Hematopoietic multipotent progenitor cell (in vitro differentiated cells): ENCODE results near the gene PLXNC1. TPM values are rescaled to one million over a fixed set of nuclear protein-coding genes. Genes with fewer than 3 reads are reported as not detected.
A peak's percentile ranks its signal among the peaks of the same experiment; 100 is the strongest.

Experiments
- DNase-seq, 3 donors: peaks; one replicate each; pipeline ENCODE4 v3.0.0-alpha.2; 2011 to 2015; ENCODE audit warnings: low read depth in 2 of 3, low spot score in 2 of 3
- total RNA-seq: library from RNA; depleted of rRNA; stranded (reverse); fragments of >200 nt; gene quantifications from one replicate; pipeline ENCODE4 v1.2.3, GENCODE V29; 2012

The PLXNC1 gene
- total RNA-seq, 1 donor, result 49.8 TPM

DNA sequence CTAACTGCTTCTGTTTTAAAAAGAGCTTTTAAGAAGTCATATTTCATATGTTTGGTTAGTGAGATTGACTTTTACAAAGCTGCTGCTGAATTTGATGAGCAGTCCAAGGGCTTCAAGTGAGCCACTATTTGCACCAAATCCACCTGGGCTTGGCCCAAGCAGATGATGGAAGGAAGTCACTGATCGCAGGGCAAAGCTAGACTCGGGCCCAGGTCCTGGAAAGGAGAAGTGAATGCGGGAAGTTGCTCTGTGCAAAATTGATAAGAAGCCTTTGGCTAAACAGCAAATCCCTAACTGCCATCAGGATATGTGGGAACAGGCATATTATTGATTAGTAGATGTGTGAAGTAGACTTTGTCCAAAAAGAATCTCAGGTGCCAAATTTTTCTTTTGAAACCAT, 30.5 kb downstream of the PLXNC1 start:
- peak in 1 of 3 donors; percentile 41 for DNase-seq

DNA sequence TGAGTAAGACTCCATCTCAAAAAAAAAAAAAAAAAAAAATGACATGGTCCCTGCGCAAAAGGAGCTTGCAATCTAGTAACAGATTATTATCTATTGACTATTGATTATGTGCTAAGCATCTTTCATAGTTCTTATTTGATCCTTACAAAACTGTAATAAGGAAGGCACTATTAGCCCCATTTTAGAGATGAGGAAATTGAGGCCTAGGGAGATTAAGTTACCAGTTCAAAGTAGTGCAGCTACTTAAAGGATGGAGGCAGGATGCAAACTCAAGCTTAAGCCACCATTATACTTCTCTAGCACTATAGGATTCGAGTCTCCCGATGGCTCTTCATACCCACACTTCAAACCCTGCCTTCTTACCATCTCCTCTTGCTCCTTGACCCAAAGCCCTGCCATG, 31.3 kb downstream of the PLXNC1 start:
- no peak for DNase-seq

DNA sequence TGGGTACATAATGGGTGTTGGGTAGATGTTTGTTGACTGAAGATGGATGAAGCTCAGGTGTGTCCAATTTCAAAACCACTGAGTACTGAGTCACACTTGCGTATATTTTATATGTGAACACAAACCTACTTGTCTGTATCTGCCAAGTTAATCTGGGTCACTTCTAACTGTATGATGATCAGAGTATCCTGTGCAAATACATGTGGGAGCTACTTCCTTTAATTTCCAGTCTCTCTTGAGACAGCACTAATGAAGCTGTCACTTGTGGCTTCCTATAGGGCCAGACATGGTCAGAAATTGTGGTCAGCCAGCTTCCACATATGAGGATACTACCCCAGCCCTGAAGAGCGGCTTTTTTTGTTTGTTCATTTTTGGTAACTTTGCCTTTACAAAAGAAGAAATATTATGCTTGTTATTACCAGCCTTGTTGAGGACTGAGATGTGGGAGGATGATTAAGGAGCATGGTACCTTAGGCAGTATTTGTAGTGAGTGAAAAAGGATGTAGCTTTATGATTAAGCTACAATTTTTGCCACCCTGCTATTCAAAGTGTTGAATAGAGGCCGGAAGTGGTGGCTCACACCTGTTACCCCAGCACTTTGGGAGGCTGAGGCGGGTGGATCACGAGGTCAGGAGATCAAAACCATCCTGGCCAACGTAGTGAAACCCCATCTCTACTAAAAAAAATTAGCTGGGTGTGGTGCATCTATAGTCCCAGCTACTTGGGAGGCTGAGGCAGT, 32.4 kb downstream of the PLXNC1 start:
- peak in 1 of 3 donors; percentile 44 for DNase-seq

DNA sequence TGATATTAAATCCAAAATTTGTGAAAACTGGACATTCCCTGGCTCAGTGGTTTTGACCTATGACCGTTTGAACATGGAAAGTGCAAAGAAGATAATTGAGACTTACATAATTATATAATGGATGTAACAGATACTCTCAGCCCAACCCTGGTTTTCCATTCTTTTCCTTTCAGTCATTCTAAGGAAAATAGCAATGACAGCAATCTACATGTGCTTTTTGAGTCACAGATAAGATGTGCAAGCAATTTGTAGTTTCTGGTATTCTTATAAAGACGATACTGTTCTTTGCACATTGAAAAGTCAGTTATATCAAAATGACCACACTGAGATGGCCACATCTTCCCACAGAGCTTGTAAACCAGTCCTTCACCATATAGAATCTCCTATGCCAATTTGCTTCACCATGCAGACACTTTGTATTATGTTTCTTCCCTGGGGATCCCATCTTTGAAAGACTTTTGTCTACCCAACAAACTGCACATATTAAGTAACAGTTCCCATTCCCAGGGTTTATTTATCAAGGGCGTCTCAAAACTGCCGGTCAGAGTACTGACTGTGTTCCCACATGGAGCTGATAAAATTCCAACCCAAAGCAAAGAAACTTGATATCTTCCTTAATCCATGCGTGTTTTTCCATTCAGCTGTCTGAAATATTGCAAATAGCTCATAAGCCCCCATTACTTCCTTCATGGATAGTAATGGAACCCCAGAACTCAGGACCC, 34.8 kb downstream of the PLXNC1 start:
- no peak for DNase-seq

DNA sequence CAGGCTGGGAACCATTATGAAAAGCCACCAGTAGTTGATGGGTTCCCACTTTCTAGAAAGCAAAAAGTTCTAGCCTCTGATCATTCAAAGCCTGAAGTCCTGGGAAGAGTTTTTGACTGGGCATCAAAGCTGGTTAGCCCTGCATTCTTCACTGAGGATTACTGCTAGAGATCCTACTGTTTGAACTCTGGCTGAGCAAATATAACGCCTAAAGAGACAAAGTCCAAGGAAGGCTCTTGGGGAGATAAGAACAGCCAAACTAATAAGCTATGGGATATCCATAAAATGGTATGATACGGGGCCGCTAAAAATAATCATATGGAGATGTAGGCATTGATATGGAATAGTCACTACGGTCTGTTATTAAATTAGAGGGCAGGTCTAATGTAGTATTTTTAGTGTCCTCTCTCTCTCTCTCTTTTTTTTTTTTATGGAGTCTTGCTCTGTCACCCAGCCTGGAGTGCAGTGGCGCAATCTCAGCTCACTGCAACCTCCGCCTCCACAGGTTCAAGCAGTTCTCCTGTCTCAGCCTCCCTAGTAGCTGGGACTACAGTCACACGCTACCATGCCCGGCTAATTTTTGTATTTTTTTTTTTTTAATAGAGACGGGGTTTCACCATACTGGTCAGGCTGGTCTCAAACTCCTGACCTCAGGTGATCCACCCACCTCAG, 35.5 kb downstream of the PLXNC1 start:
- DNase-seq, result no peak

DNA sequence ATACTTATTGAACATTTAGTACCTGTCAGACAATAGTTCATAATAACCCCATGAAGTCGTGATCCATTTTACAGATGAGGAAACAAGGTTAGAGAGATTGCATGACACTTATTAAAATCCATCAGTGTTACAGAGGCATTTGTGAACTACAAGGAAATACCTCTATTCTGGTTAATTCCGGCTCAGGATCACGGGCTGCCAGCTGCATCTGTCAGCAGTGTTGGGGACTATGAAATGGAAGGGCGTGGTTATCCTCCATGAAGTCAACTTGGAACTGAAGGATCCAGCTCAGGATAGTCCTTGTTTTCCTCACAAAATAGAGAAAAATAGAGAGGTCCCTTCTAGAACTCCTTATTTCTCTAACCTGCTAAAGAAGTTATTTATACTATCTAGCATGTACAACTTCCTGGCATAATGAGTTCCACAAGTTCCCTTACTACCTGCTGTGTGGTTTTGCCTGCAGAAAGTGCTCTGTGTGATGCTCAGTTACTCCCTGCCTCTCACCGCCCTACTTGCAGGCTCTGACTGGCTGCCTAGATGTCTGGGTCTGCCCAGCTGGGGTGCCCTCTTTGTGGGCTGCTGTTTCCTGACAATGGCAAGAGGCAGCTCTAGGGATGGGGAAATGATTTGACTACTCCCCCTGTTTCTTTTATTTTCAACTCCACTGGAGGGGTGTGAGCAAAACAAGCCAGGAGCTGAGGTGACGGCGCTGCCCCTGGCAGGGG, 36.8 kb downstream of the PLXNC1 start:
- DNase-seq, result peak in 2 of 3 donors; percentile 48 to 77

DNA sequence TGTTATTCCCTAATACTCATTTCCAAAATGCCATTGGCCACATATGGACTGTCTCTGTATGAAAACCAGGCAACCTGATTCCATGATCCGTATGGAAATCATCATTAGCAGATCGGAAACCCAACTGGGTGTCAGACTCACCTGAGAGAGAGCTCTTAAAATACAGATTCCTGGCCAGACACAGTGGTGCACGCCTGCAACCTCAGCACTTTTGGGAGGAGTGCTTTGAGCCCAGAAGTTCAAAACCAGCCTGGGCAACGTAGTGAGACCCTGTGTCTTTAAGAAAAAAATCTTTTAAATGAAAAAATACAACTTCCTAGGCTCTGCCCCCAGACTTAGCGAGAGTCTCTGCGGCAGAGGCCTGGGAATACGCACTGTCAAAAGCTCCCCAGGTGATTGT, 37.4 kb downstream of the PLXNC1 start:
- DNase-seq, result no peak

DNA sequence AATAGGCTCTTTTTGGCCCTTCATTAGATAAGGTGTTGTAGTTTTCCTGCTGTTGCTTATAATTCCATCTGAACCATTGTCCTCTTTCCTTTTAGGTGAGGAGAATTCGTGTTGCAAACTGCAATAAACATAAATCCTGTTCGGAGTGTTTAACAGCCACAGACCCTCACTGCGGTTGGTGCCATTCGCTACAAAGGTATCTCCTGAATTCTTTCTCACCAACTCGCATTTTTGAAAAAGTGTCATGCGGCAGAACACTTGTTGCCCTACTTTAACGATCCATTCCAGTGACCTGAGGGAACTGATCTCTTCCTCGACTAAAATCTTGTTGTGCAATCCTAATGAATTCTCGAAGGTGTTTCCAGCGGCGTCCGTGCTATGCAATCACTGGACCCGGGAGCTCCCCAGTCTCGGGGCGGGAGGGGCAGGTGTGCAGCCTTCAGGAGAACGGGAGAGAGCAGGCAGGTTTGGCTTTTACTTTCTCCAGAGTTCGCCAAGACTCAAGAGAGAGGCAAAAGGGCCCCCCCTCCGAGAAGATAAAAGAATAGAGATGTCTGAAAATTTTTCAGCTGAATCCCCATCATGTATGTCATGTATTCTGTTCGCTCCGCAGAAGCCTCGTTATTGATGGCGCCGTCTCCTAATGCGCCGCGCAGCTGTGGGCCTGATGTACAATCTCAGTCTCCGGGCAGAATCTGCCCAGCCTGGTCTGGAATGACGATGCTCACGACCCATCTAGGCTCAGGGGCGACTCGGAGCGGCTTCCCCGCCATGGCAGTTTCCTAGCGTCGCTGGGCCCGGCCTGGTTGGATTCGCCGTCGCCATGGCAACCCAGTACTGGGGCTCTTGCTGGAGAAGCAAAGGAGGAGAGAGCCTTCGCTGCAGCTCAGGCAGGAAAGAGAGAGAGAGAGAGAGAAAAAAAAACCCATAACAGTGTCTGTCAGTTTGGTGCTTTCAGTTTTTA, 38.2 kb downstream of the PLXNC1 start:
- no peak for DNase-seq

DNA sequence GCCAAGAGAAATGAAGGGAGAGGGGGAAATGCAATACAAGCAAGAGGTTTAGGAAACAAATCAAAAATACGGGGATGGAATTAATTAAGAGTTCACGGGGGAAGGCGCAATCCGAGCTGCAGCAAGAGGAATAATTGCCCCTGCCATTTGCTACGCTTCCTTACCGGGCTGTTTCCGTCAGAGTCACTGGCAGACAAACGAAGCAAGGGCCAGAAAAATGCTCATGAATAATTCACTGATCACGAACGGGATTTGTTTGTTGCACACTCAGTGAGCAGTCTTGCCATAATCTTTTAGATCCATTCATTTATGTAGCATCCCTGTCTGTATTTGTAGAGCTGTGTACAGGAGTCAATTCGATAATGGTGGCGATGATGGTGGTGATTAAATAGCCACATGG, 39.0 kb downstream of the PLXNC1 start:
- DNase-seq, result no peak

DNA sequence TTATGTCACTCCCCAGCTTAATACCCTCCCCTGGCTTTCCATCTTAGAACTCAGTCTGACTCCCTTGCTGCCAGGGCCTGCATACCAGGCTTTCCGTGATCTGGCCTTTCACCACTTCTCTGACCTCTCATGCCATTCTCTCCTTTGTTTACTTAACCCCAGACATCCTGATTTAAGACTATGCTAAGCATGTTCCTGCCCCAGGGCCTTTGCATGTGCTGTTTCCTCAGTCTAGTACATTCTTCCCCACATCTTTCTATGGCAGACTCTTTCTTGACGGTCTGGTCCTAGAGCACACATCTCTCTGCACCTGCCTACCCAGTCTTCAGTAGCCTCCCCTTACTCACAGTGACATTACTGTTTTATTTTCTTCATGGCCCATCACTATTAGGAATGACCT, 42.2 kb downstream of the PLXNC1 start:
- DNase-seq, result no peak

DNA sequence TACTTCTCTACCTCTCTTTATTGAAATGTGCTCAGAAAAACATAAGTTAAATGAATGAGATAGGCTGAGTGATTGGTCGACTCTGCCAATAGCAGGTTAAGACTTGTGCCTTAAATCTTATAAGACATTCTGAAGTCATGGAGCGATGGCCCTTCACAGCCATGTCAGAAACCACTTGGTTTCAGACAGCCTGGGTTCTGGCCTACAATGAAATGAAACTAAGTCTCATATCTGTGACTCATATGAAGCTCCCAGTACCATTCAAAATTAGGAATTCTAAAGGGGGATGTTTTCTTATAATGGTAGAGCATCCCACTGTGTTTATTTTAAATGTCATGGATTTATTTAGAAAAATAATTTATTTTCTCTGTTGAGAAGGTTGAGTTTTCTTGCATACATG, 42.6 kb downstream of the PLXNC1 start:
- DNase-seq, result no peak

DNA sequence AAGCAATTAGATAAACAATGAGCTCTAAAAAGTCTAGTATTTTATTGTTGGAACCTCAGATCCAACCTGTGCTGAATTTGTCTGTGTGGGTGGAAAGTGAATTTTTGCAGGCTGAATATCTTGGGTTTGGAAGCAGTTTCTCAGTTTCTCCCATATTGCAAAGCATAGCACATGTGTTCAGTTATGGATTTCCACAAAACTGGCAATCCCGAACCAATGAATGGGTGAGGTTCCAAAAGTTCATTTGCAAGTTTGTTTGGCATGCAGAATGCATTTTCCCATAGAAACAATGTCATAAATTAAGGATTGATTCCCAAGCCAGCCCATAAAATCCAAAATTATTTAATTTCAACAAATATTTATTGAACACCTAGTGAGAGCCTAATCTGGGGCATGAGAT, 43.4 kb downstream of the PLXNC1 start:
- DNase-seq, result no peak

DNA sequence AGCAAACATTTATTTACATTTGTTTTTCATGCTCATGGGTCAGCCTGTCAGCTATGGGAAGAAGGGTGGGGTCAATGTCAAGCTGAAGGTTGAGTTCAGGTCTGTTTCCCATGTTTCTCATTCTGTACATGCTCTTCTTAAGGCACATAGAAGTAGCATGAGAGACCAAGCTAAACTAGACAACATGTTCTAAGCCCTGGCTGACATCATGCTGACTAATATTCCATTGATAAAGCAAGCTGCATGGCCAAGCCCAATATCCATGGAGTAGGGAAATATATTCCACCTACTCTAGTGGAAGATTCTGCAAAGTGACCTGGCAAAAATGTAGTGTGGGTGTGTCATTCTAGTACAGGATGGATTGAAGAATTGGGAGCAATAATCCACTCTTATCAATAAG, 44.1 kb downstream of the PLXNC1 start:
- DNase-seq, result no peak

DNA sequence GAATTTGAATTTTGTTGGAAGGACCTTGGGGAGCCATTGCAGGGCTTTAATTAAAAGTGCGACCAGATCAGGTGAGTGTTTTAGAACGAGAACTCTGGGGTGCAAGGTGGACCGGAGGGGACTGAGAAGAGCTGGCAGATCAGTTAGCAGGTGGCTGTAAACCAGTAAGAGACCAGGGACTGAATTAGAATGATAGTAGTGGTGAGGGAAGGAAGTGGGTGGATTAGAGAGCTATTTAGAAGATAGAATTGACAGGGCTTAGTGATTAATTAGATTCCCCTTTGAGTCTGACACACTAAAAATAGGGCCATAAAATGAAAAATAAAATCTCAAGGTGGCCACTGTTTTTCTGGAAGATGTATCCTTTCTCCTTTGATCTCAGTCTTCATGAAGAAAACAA, 44.8 kb downstream of the PLXNC1 start:
- peak in 1 of 3 donors; percentile 38 for DNase-seq

DNA sequence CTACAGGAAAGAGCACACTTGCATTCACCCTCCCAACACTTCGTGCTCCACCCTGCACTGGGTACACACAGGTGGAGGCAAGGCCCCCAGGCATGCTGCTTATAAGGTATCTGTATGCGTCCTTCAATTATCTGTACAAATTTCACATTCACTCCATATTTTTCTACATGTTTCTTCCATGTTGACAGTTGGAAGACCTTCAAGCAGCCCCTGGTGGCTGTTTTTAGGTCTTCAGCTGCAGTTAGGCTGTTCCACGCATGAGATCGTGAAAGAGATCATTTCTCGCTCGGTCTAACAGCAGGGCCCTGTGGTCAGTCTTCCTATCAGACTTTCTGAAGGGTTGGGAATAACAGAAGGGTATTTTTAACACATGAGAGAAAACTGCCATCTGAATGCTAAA, 47.1 kb downstream of the PLXNC1 start:
- no peak for DNase-seq

DNA sequence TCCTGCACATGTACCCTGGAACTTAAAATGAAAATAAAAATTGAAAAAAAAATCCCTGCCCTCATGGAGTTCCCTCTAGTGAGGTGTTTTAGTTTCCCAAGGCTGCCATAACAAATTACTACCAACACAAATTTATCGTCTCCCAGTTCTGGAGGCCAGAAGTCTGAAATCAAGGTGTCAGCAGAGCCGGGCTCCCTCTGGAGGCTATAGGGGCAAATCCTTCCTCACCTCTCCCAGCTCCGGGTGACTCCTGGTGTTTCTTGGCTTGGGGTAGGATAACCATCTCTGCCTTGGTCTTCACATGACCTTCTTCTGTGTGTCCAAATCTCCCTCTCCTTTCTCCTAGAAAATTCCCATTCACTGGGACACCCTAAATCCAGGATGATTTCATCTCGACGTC, 50.1 kb downstream of the PLXNC1 start:
- no peak for DNase-seq

DNA sequence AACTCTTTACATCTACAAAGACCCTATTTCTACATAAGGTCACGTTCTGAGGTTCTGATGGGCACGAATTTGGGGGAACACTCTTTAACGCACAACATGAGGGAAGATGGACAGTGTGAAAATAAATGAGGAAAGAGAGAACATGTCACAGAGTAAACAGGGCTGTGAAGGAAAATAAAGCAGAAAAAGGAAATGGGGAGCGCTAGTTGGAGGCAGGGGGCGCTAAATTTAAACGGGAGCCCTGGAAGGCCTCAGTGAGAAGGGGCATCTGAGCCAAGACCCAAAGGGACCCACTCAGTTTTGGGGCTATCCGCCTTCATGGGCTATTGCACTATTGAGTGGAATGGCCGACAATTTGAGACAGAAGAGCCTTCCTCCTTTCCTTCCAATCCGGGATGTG, 50.5 kb downstream of the PLXNC1 start:
- no peak for DNase-seq

DNA sequence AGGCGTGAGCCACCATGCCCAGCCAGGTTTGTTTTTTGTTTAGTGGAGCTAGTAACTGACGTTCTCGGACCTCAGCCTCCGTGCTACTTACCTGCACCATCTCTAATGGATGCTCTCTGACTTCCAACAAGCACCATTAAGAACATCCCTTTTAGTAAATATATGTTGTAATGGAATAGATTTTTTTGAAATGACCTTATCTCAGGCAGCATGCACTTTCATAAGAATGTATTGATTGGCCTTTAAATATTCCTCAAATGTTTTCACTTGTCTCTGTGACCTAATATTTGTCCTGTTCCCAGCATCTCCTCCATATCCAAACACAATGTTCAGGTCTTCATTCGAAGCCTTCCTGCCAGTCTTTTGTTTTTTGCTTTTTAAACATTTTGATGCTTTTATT, 51.7 kb downstream of the PLXNC1 start:
- DNase-seq, result no peak

DNA sequence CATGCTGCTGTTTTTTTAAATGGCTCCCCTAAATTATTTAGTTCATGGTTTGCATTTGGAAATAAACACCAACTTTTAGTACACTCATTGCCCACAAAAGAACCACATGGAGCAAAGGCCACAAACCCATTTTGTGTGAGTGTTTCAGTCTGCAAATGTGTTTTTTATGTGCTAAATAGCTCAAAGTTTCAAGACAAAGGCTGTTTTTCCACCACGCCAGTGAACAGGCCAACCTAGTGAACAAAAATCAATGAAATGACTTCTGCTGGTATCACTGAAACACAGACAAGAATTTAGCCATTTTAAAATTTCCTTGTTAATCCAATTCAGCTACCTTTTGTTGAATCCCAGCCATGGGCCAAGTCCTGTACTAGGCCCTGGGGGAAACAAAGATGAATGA, 52.3 kb downstream of the PLXNC1 start:
- DNase-seq, result no peak
